ENCODE data around the gene ACER1. TPM values are rescaled to one million over a fixed set of nuclear protein-coding genes. Genes with fewer than 3 reads are reported as not detected.

The ACER1 gene
- total and polyA plus RNA-seq, 2 of the 13 experiments (the other 11 are each of a cell fraction or from before 2014, with no cell fraction given) = not detected

DNA sequence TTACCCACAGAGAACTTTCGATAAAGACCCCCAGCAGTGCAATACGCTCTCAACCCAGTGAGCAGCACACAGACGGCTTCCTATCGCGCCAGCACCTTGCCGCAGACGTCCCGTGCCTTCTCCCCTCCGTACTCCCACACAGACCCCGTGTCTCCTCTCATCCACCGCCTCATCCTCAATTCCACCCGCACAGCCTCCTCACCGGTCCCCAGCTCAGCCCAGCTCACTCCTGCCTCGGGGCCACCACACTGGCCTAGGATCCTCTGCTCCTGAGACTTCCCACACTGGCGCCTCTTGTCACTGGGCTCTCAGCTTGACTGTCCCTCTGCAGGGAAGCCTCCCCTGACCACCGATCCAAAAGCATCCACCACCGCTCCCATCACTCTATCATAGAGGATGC lies 62.6 kb downstream of the ACER1 start (continued):
- TF ChIP-seq, protein P1, sequence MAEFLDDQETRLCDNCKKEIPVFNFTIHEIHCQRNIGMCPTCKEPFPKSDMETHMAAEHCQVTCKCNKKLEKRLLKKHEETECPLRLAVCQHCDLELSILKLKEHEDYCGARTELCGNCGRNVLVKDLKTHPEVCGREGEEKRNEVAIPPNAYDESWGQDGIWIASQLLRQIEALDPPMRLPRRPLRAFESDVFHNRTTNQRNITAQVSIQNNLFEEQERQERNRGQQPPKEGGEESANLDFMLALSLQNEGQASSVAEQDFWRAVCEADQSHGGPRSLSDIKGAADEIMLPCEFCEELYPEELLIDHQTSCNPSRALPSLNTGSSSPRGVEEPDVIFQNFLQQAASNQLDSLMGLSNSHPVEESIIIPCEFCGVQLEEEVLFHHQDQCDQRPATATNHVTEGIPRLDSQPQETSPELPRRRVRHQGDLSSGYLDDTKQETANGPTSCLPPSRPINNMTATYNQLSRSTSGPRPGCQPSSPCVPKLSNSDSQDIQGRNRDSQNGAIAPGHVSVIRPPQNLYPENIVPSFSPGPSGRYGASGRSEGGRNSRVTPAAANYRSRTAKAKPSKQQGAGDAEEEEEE (CRISPR knock-in tag; IDR thresholded peaks at IDR 0.05; ENCODE audit: borderline replicate concordance) = no peak
- no peak for TF ChIP-seq SP5 (CRISPR knock-in tag; IDR thresholded peaks at IDR 0.05; ENCODE audit: borderline replicate concordance, low read depth)
- TF ChIP-seq ZNF563 (CRISPR knock-in tag; IDR thresholded peaks at IDR 0.05) = no peak
- no peak for TF ChIP-seq STAG1 (CRISPR knock-in tag; IDR thresholded peaks at IDR 0.05)

DNA sequence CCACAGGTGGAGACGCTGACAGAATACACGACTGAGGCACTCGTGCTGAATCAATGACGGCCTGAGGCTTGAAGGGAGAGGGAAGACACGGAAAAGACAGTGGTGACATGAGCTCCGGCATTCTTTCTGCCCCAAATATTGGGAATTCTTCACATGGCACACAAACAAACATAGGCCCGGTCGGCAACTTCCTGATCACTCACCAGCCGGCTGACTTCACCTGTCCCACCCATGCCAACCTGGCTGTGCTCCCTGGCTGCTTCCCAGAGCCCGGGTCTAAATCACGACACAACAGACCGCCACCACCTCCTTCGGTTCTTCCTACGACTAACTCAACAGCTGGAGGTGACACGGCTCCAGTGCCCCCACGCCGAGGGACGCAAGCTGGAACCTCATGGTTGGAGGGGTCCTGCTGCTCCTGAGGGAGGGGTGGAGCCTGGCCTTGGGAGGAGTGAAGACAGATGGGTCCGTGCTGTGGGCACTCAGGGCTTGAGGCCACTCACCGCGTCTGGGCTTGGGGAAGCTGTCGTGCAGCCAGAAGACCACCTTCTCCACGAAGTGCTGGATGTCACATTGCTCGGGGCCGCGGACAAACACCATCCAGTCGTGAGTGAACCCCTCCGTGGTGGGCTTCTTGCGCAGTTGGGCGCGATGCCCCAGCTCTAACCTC lies 63.2 kb downstream of the ACER1 start:
- H3K27ac ChIP-seq (ENCODE audit: extremely low read length, insufficient read depth, low read length) = no peak overlapping the region
- in situ Hi-C loops (cut with HindIII; ENCODE audit: extremely low pct_ligation_motif_present, low pct_unique_long_range_greater_than_20kb) = no loop called here
- no peak for FAIRE-seq

More for the DNA sequence above, 63.2 kb downstream of the ACER1 start:
- DNase-seq (ENCODE audit: low spot score) = no peak
- Histone ChIP-seq H3K36me3 (replicated peaks in 1 of 2; ENCODE audit: control insufficient read depth in 1 of 2, insufficient read depth in 2 of 2, low read length in 2 of 2) (peaks cover 17 to 42% of the 10 kb centered on the region in 2 experiments), H3K4me1 (ENCODE audit: insufficient read depth, low read length) (peaks cover 64% of the 10 kb centered on the region), H3K4me3 (replicated peaks in 1 of 3; ENCODE audit: insufficient read depth in 1 of 3, low read depth in 2 of 3, low read length in 3 of 3) (no peak overlapping the region), H4K20me1 (ENCODE audit: insufficient read depth, low read length) (peaks cover 9% of the 10 kb centered on the region; the same call in 1 of the 2 replicates), H3K9ac (ENCODE audit: insufficient read depth, low read depth, low read length) (no peak overlapping the region), H3K79me2 (ENCODE audit: insufficient read depth, low read length) (peaks cover 52% of the 10 kb centered on the region), H3K4me2 (ENCODE audit: low read depth, low read length) (no peak overlapping the region), H3K9me3 (ENCODE audit: low read length) (no peaks in the 10 kb centered on the region), H3K27me3 (ENCODE audit: control insufficient read depth in 1 of 2, insufficient read depth in 2 of 2, low read length in 2 of 2) (no peaks in the 10 kb centered on the region), H2AFZ (ENCODE audit: low read length) (no peak overlapping the region)
- no TSS peak for BruUV-seq (replicated peaks)
- POLR2A ChIA-PET = no interaction called here
- ATAC-seq = no peak
- WGBS (ENCODE audit: low lambda C conversion rate) = 93% methylated on average over 22 of the region's 31 CpGs
- intact Hi-C loops (cut with micrococcal nuclease; ENCODE audit: unreplicated experiment) = no loop called here
- CTCF ChIA-PET (ENCODE audit: low intra/inter-chr PET ratio, low total read pairs) = no interaction called here
- TF ChIP-seq AGO2 (optimal IDR thresholded peaks at IDR 0.05; ENCODE audit: low read depth, low read length) = peak; percentile 43
- TF ChIP-seq, protein P2, sequence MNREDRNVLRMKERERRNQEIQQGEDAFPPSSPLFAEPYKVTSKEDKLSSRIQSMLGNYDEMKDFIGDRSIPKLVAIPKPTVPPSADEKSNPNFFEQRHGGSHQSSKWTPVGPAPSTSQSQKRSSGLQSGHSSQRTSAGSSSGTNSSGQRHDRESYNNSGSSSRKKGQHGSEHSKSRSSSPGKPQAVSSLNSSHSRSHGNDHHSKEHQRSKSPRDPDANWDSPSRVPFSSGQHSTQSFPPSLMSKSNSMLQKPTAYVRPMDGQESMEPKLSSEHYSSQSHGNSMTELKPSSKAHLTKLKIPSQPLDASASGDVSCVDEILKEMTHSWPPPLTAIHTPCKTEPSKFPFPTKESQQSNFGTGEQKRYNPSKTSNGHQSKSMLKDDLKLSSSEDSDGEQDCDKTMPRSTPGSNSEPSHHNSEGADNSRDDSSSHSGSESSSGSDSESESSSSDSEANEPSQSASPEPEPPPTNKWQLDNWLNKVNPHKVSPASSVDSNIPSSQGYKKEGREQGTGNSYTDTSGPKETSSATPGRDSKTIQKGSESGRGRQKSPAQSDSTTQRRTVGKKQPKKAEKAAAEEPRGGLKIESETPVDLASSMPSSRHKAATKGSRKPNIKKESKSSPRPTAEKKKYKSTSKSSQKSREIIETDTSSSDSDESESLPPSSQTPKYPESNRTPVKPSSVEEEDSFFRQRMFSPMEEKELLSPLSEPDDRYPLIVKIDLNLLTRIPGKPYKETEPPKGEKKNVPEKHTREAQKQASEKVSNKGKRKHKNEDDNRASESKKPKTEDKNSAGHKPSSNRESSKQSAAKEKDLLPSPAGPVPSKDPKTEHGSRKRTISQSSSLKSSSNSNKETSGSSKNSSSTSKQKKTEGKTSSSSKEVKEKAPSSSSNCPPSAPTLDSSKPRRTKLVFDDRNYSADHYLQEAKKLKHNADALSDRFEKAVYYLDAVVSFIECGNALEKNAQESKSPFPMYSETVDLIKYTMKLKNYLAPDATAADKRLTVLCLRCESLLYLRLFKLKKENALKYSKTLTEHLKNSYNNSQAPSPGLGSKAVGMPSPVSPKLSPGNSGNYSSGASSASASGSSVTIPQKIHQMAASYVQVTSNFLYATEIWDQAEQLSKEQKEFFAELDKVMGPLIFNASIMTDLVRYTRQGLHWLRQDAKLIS (CRISPR knock-in tag; IDR thresholded peaks at IDR 0.05) = no peak
